GF-D8 (cell line): ENCODE data around the gene MRPS6.

Experiments
- DNase-seq: peaks from one replicate; lab custom pipeline; 2025; lab: John Stamatoyannopoulos, UW

The MRPS6 gene

GRCh38 chr21:34100337-34100736 lies 27.0 kb downstream of the MRPS6 start:
- no peak for DNase-seq

- no peak for DNase-seq
Observed at GRCh38 chr21:34100790-34101189, 27.4 kb downstream of the MRPS6 start.

- DNase-seq: no peak
Observed at GRCh38 chr21:34105947-34106541, 32.7 kb downstream of the MRPS6 start.

- no peak for DNase-seq
Observed at GRCh38 chr21:34107606-34108005, 34.2 kb downstream of the MRPS6 start.

GRCh38 chr21:34109075-34109474 lies 35.7 kb downstream of the MRPS6 start:
- no peak for DNase-seq

- no peak for DNase-seq
Observed at GRCh38 chr21:34110594-34111202, 37.3 kb downstream of the MRPS6 start.

- DNase-seq: no peak
Observed at GRCh38 chr21:34112316-34113033, 39.1 kb downstream of the MRPS6 start.

- no peak for DNase-seq
Observed at GRCh38 chr21:34113842-34114241, 40.5 kb downstream of the MRPS6 start.

GRCh38 chr21:34115160-34115559 lies 41.8 kb downstream of the MRPS6 start:
- no peak for DNase-seq

GRCh38 chr21:34116569-34116968 lies 43.2 kb downstream of the MRPS6 start:
- no peak for DNase-seq

GRCh38 chr21:34120867-34121266 lies 47.5 kb downstream of the MRPS6 start:
- DNase-seq: no peak

GRCh38 chr21:34122047-34122446 lies 48.7 kb downstream of the MRPS6 start:
- DNase-seq: no peak

- DNase-seq: no peak
Observed at GRCh38 chr21:34123609-34124008, 50.2 kb downstream of the MRPS6 start.

GRCh38 chr21:34126269-34126668 lies 52.9 kb downstream of the MRPS6 start:
- no peak for DNase-seq

GRCh38 chr21:34126691-34127090 lies 53.3 kb downstream of the MRPS6 start:
- DNase-seq: no peak

- DNase-seq: no peak
Observed at GRCh38 chr21:34128124-34128523, 54.7 kb downstream of the MRPS6 start.

- no peak for DNase-seq
Observed at GRCh38 chr21:34128674-34129038, 55.3 kb downstream of the MRPS6 start.

- DNase-seq: no peak
Observed at GRCh38 chr21:34129039-34129891, 55.9 kb downstream of the MRPS6 start.

- no peak for DNase-seq
Observed at GRCh38 chr21:34129901-34130715, 56.7 kb downstream of the MRPS6 start.

GRCh38 chr21:34130716-34130985 lies 57.3 kb downstream of the MRPS6 start:
- DNase-seq: no peak

GRCh38 chr21:34131586-34131985 lies 58.2 kb downstream of the MRPS6 start:
- DNase-seq: no peak

GRCh38 chr21:34132202-34132601 lies 58.8 kb downstream of the MRPS6 start:
- DNase-seq: no peak
